HG03025 (cell line): ENCODE measurements around the gene ABCD1.
"Not testable (repeated sequence)": the region's sequence is repeated elsewhere in the genome, so short reads cannot be mapped to it uniquely, and the experiment has no call there.

Experiments
- ATAC-seq: cut with Tn5 transposase; IDR thresholded peaks from one replicate; pipeline ENCODE4 v1.9.1; 2021; ENCODE audit warnings: mild to moderate bottlenecking, moderate library complexity; ENCODE audit not compliant: unreplicated experiment, low FRiP score

The ABCD1 gene

GRCh38 chrX:153693216-153694086 is 31.2 kb upstream of the ABCD1 start:
- no peak for ATAC-seq

GRCh38 chrX:153694256-153694655 is 30.4 kb upstream of the ABCD1 start:
- not testable (repeated sequence) for ATAC-seq

GRCh38 chrX:153694687-153695270 is 29.9 kb upstream of the ABCD1 start:
- no peak for ATAC-seq

GRCh38 chrX:153696100-153696499 is 28.6 kb upstream of the ABCD1 start:
- ATAC-seq = no peak

- ATAC-seq = not testable (repeated sequence)
These were observed 28.1 kb upstream of the ABCD1 start for GRCh38 chrX:153696538-153696937.

- ATAC-seq = not testable (repeated sequence)
These were observed 27.5 kb upstream of the ABCD1 start for GRCh38 chrX:153696986-153697722.

- ATAC-seq = no peak
These were observed 26.5 kb upstream of the ABCD1 start for GRCh38 chrX:153697924-153698865.

GRCh38 chrX:153699210-153699783 is 25.4 kb upstream of the ABCD1 start:
- not testable (repeated sequence) for ATAC-seq

GRCh38 chrX:153699784-153700371 is 24.8 kb upstream of the ABCD1 start:
- ATAC-seq = not testable (repeated sequence)

- ATAC-seq = no peak
These were observed 24.2 kb upstream of the ABCD1 start for GRCh38 chrX:153700376-153700945.

GRCh38 chrX:153700967-153701366 is 23.7 kb upstream of the ABCD1 start:
- ATAC-seq = no peak

GRCh38 chrX:153701706-153702105 is 22.9 kb upstream of the ABCD1 start:
- no peak for ATAC-seq

- no peak for ATAC-seq
These were observed 22.2 kb upstream of the ABCD1 start for GRCh38 chrX:153702336-153703035.

- ATAC-seq = no peak
These were observed 21.7 kb upstream of the ABCD1 start for GRCh38 chrX:153703036-153703370.

- ATAC-seq = no peak
These were observed 20.6 kb upstream of the ABCD1 start for GRCh38 chrX:153704021-153704526.

- not testable (repeated sequence) for ATAC-seq
These were observed 19.8 kb upstream of the ABCD1 start for GRCh38 chrX:153704631-153705402.

- not testable (repeated sequence) for ATAC-seq
These were observed 19.1 kb upstream of the ABCD1 start for GRCh38 chrX:153705403-153706060.
